NT2/D1 (cell line): Measurements from ENCODE around the gene OR10G3.

Source experiments
- SUZ12 ChIP-seq: IDR thresholded peaks from 2 replicates; pipeline ENCODE4 v1.6.1; 2011; ENCODE audit not compliant: insufficient read length, insufficient read depth; ENCODE audit errors: extremely low read depth
- YY1 ChIP-seq: IDR thresholded peaks from 2 replicates; pipeline ENCODE4 v1.6.1; 2011; ENCODE audit not compliant: insufficient read length, insufficient read depth
- ZNF274 ChIP-seq: IDR thresholded peaks from 2 replicates; pipeline ENCODE4 v1.6.1; 2011; ENCODE audit warnings: mild to moderate bottlenecking, low read depth, low read length

DNA sequence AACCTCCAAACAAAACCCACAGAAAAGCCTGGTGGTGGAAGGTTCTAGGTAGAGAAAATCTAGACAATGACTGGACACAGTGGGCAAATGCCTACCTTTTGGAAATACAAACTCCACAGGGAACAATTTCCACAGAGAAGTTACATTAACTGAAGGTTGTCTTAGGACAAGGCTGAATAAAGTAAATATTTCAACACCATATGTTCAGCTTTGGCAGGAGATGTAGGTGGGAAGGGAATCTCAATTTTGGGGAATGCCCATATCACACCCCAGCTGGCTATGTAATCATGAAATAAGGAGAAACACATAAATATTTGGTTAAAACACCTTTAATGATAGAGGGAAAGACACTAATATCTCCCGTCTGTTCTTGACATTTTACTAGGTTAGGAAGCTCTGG, 59.1 kb downstream of the OR10G3 start:
- TF ChIP-seq YY1 (no peak), ZNF274 (no peak), SUZ12 (no peak)
